Tibial nerve (tissue), 4 donors: Measurements from ENCODE around the gene NUP214.

ENCODE experiments used
- EP300 ChIP-seq, 2 donors: sonication (generic); formaldehyde crosslinking; IDR thresholded peaks; one replicate each; pipeline ENCODE4 v1.6.1; 2017; ENCODE audit warnings: antibody characterized with exemption in 2 of 2, mild to moderate bottlenecking in 1 of 2
- TF ChIP-seq, protein P1 (sequence below), 5 experiments: fragments of 200-600 bp in 3 of 5; fragments of 450-650 bp in 2 of 5; sonication (generic) in 3 of 5; IDR thresholded peaks; one replicate each; pipeline ENCODE4 v1.5.1; 2016 to 2019; ENCODE audit warnings: antibody characterized with exemption in 5 of 5, mild to moderate bottlenecking in 3 of 5, moderate library complexity in 2 of 5

DNA sequence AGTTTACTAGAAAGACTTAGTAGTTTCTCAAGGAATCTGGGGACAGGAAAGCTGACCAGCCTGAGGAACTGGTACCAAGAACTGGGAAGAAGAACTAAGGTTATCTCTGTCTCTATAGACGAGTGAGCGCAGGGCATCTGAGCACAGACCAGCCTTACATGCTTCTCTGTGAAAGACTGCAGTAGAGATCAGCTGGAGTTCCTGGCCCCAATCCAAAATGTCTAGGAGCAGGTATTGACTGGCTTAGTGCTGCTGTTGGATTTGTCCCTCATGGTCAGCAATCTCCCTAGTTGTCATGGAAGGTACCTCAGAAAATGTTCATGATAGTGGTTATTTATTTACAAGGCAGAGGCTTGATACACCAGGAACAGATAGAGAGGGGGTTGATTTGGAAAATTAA, 13.3 kb downstream of the NUP214 start:
- TF ChIP-seq, protein P1, sequence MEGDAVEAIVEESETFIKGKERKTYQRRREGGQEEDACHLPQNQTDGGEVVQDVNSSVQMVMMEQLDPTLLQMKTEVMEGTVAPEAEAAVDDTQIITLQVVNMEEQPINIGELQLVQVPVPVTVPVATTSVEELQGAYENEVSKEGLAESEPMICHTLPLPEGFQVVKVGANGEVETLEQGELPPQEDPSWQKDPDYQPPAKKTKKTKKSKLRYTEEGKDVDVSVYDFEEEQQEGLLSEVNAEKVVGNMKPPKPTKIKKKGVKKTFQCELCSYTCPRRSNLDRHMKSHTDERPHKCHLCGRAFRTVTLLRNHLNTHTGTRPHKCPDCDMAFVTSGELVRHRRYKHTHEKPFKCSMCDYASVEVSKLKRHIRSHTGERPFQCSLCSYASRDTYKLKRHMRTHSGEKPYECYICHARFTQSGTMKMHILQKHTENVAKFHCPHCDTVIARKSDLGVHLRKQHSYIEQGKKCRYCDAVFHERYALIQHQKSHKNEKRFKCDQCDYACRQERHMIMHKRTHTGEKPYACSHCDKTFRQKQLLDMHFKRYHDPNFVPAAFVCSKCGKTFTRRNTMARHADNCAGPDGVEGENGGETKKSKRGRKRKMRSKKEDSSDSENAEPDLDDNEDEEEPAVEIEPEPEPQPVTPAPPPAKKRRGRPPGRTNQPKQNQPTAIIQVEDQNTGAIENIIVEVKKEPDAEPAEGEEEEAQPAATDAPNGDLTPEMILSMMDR (IDR thresholded peaks at IDR 0.05): no peak
- TF ChIP-seq EP300 (IDR thresholded peaks at IDR 0.05): no peak
